GM18517 (cell line): ENCODE results near the gene SCP2.

Experiments
- ATAC-seq: cut with Tn5 transposase; IDR thresholded peaks from one replicate; pipeline ENCODE4 v1.9.1; 2021; ENCODE audit warnings: mild to moderate bottlenecking, moderate library complexity; ENCODE audit not compliant: unreplicated experiment

The SCP2 gene, protein sequence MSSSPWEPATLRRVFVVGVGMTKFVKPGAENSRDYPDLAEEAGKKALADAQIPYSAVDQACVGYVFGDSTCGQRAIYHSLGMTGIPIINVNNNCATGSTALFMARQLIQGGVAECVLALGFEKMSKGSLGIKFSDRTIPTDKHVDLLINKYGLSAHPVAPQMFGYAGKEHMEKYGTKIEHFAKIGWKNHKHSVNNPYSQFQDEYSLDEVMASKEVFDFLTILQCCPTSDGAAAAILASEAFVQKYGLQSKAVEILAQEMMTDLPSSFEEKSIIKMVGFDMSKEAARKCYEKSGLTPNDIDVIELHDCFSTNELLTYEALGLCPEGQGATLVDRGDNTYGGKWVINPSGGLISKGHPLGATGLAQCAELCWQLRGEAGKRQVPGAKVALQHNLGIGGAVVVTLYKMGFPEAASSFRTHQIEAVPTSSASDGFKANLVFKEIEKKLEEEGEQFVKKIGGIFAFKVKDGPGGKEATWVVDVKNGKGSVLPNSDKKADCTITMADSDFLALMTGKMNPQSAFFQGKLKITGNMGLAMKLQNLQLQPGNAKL

DNA sequence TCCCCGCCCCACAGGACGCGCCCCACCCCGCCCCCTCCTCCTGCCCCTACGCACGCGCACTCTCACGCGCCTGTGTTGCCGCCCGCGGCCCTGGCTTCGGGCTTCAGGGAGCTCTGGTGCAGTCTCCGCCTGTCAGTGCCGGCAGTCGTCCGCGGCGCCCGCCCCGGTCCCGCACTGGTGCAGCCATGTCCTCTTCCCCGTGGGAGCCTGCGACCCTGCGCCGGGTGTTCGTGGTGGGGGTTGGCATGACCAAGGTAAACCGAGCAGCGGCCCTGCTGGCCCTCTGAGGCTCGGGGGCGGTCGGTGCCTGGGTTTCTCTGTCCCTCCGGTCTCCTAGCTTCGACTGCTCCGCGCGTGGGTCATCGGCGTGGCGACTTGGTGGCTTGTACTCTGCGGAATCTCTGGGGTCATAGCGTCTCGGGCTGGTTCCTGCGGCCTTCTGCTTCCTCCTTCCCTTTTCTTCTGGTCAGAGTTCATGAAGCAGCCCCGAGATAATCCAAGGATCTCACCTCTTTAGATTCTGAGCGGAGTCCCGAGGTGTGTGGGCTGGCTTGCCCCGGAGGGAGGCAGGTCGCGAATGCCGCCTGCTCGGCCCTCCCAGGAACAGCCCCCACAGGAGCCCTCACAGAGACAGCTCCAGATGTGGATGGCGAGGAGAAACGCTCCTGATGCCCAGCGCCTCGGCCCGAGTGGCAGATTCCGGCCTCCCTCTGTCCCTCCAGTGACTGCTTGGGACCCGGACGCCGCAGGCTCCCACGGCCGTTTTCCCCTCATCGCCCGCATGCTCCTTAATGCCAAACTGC is at the start of gene SCP2:
Gene SCP2 (plus strand): TSS at position 65 of the 803 bp plus-strand sequence. CDS start 121 bp downstream, at position 186.
- peak; percentile 50 for ATAC-seq

DNA sequence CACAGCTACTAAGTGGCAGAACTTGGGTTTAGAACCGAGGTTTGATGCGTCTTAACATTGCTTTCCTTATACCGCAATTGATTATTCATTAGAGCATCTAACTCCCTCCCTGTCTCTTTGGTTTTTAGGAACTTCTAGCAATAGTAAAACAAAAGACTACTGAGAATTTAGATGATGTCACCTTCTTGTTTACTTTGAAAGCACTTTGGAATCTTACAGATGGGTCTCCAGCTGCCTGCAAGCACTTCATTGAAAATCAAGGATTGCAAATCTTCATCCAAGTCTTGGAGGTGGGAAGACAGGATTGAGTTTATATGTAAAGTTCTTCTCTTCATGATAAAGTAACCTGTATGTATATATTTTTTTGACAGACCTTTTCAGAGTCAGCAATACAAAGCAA is 49.5 kb upstream of the SCP2 start:
- ATAC-seq: no peak

DNA sequence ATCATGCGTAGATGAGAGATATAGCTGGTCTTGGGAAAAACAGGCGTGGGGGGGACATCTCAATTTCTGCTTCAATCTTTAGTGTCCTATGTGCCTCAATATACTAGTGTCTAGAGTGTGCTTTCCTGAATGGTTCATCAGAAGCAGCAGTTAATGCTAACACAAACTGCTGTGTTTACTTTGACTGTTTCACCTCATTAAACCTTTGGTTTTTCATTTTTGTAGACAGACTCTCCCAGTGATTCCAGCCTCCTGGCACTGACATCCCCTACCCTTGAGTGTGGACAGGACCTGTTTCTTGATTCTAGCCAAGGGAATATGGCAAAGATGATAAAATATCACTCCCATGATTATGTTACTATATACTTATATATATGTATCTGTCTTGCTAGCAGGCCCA is 46.9 kb upstream of the SCP2 start:
- ATAC-seq: no peak

DNA sequence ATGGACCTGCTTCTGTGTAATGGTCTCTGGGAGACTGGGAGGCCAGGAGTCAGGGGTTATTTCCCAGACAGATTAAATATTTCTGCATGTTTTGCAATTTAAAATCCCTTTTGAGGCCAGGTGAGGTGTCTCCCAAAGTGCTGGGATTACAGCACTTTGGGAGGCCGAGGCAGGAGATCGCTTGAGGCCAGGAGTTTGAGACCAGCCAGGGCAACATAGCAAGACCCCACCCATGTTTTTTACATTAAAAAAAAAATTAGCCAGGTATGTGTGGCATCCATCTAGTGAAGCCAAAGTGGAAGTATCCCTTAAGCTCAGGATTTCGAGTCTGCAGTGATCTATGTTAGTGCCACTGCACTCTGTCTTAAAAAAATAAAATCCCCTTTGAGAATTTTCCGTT is 39.6 kb upstream of the SCP2 start:
- no peak for ATAC-seq

DNA sequence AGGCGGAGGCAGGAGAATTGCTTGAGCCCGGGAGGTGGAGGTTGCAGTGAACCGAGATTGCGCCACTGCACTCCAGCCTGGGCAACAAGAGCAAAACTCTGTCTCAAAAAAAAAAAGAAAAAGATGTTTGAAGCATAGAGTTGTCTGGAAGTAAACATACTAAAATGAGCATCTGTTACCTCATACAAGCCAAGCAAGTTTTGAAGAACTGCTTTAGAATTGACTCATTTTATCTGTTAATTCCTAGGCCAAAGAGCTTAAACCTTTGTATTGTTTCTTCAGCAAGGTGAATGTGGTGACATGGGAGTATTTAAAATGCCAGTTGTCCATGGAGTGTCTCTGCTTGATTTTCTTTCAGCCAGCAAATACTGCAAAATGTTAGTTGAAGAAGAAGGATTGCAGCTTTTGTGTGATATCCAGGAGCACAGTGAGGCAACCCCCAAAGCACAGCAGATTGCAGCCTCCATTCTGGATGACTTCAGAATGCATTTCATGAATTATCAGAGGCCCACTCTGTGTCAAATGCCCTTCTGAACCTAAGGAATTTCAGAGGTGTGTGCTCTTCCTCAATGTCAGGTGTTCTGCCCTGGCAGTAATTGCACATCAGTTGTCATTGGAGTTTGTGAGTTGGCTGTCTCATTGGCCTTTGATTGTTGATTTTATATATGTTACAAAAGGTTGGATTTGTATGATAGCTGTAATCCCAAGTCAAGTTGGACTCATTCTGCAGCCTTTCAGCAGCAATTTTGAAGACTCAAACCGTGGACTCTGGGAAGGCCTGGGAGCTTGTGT is 34.5 kb upstream of the SCP2 start:
- ATAC-seq: no peak

DNA sequence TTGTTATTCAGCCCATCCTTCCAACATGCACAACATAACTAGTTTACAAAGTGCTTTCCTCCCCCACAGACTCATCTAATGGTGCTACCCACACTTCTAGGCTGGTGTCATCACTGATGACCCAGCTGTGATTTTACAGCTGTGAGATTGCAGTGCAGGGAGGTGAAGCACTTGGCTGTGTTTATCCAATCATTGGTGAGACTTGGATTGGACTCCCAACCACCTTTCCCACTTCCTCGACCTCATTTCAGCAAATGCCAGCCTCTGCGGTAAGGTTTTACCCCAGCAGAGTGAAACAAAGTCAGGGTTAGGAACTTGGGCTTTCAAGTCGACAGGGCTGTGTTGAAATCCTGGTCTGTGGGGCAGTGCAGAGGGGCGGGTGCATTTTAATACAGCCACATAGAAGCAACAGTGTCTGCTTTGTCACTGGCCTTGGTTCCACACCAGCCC is 27.6 kb upstream of the SCP2 start:
- no peak for ATAC-seq

DNA sequence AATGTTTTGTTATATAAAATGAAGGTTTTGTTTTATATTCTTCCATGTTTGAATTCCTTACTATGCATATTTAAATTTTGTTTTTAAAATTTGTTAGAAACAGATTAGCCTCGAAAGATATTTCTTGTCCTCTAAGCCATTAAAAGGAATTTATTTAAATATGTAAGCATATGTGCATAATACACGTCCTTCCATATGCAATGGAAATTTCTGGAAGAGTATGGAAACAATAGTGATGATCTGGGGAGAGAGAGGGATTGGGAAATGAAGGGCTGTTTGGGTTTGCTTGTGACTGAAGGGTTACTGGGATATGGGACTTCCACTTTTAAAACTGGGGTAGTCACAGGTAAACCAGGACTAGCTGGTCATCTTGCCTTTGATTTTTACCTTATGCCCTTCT is 26.7 kb upstream of the SCP2 start:
- ATAC-seq: no peak

DNA sequence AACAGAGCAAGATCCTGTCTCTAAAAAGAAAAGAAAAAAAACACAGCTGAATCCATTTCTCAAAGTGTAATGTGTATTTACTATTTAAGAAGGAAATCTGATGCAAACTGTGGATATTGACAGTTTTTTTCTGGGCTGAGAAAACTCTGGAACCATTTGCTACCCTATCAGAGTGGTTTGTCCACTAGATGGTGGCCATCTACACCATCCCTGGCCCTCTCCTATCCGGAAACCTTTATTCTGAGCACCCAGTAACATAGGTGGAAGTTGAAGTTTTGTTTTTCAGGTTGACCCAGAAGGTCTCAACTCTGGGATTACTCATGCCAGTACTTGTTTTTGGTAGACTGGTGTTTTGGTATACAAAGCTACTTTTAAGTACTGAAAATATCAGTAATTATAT is 25.7 kb upstream of the SCP2 start:
- no peak for ATAC-seq

DNA sequence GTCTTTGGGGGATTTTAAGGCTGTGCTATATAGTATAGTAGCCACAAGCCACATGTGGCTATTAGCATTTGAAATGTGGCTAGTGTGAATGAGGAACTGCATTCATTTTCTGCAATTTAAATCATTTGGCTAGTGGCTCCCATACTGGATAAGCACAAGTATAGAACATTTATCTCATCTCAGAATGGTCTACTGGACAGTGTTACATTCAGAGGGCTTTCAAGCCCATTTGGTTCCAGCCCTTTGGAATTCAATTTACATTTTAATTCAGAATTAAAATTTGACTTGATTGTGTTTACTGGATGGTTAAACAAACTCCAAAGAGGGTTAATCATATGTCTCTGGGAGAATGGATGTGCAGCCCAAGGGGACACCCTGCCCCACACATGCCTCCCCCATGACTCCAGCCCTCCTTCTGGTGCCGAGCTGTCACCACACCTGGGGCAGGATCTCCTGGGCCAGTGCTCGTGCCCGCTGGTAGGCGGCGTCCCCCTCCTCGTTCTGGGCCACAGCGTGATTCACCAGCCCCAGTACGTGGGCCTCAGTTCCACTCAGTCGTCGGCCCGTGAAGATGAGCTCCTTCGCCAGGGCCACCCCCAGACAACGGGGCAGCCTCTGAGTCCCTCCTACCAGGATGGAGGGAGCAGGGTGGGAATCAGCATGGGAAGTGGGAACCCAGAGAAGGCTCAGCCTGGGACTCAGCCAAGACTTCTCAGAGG is 22.7 kb upstream of the SCP2 start:
- no peak for ATAC-seq

DNA sequence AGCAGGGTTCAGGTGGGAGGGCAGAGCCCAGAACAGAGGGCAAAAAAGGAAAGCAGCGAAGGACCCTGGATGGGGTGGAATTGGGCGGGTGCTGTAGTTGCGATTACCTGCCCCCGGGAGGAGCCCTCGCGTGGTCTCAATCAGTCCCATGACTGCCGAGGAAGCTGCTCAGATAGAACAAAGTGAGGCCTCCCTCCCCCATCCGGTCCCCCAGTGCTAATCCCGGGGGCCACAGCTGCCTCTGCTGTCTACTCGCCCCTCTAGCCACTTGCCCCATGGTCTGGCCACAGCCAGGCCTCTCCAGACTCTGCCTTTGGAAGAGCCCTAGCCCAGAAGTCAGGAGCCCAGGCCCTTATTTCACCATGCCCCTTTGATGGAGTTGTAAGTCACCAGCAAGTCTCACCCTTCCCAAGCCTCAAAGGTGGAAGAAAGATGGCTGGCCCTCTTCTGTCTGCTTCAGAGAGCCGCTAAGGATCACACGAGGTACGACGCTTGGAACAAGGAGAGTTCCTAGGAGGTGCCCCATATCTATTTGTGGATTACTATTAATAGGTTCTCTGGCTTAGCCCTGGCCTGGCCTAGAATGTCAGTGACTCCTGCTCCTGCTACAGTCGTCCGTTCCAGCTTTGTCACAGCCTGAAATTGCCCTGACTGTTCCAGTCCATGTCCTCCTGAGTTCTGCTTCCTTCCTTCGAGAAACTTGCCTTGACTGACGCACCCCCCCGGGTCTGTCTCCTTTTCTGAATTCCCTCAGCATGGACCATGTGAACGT is 22.0 kb upstream of the SCP2 start:
- no peak for ATAC-seq

DNA sequence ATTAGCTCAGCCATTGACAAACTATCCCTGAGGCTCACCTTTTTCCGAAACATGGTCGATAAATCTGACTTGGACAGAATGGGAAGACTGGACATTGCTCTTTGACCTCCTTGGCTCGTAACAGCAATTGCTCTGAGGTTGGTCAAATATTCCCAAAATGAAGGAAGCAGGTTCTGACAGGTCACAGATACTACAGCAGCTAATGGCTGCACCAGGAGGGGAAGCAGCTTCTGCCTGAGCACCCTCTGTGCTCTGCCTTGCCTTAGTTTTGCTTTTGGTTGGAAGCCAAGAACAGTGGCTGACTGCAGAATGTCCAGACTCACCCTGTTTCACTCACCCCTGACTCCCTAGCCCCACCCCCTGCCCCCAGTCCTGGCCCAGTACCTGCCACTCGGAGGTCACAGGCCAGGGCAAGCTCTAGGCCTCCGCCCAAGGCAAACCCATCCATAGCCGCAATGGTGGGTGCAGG is 20.9 kb upstream of the SCP2 start:
- ATAC-seq: no peak

DNA sequence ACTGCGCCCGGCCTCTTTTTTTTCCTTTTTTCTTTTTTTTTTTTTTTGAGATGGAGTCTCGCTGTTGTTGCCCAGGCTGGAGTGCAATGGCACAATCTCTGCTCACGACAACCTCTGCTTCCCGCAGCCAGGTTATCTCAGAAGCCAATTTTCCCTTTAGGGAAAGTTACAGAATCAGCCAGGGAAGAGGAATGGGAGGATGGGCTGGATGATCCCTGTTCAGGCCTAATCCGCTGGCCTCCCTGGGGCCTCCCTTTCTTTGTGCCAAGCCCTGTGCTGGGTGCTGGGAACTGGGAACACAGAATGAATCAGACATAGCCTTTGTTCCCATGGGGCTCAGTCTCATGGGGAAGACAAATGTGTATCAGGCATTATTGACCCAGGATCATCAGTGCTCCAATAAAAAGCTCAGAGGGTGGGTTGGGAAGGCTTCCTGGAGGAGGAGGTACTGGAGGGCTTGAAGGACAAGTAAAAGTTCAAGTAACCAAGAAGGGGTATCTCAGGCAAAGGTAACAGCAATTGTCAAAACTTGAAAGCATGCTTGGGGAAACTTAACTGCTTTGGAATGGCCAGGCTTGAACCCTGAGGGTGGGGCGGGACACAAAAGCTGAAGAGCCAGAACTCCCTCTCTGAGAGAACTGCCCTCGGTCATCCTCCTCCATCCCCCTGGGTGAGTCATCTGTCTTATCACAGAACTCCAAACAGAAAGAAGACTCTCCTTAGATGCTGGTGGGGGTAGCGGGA is 19.8 kb upstream of the SCP2 start:
- ATAC-seq: no peak

DNA sequence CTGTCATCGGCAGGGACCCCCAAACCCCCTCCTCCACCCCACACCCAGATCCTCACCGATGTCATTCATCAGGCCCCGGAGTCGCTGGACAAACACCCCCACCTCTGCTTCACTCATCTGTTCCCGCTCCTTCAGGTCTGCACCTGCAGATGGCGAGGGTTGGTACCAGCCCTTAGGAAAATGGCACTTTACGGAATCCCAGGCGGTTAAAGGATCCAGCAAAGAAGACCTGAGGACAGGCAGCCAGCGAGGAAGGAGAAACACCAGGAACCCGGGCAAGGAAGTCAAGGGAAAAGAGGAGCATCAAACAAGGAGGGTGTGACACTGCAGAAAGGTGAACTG is 19.3 kb upstream of the SCP2 start:
- no peak for ATAC-seq

DNA sequence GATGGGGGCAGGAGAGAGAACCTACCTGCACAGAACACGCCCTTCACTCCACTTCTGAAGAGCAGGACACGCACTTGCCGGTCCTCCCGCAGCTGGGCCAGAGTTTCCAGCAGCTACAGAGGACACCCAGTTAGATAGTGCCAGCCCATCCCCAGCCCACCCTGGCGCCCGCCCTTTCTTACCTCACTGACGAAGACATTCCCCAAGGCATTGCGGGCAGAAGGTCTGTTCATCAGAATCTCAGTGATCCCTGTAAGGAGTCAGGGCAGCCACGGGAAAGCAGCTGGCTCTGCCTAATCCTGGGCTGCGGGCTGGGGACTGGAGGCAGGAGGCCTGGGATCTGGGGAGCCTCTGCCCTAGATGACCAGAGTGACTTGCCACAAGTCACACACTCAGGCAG is 15.5 kb upstream of the SCP2 start:
- no peak for ATAC-seq

DNA sequence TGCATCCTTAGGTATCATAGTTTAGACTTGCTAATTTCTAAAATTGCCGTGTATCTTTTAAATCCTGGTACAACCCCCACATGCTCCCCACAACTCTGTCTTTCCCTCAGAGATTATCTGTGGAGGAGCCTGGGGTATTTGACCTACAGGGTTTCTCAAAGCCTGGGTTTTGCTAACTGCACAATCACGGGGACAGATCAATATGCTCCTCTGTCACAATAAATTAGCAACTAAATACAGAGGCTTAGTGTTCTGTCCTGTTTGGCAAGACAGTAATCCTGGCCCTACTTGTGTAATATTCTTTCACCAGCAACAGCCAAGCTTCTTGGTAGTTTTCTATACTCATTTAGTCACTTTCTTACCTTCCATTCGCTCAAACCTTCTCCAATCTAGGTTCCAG is 14.1 kb upstream of the SCP2 start:
- no peak for ATAC-seq

DNA sequence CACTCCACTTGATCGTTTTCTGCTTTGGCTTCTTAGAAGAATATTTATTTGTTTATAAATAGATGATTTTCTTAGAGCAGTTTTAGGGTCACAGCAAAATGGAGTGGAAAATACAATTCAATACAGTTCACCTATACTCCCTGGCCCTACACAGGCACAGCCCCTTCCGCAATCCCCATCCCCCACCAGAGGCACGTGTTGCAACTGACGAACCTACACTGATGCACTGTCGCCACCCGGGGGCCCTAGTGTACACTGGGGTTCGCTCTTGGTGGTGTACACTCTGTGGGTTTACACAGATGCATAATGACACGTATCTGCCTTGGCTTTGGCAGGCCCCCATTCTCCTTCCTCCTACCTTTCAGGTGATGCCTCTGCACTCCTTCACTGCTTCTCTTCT is 13.5 kb upstream of the SCP2 start:
- ATAC-seq: no peak

DNA sequence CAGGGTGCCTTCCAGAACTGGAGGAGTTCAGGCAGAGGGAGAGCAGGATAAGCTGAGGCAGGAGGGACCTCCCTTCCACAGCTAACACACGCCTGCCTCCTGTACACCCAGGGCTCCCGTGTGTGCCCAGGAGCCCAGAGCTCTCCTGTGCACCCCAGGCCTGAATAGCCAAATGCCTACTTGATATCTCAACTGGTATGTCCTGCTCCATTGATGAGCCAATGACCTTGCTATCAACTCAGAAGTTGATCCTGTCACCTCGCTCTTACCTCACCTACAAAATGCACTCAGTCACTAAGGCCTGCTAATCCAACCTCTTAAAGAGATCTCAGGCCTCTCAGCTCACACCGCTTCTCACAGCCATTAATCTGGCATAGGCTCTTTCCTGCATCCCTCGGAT is 12.6 kb upstream of the SCP2 start:
- no peak for ATAC-seq

DNA sequence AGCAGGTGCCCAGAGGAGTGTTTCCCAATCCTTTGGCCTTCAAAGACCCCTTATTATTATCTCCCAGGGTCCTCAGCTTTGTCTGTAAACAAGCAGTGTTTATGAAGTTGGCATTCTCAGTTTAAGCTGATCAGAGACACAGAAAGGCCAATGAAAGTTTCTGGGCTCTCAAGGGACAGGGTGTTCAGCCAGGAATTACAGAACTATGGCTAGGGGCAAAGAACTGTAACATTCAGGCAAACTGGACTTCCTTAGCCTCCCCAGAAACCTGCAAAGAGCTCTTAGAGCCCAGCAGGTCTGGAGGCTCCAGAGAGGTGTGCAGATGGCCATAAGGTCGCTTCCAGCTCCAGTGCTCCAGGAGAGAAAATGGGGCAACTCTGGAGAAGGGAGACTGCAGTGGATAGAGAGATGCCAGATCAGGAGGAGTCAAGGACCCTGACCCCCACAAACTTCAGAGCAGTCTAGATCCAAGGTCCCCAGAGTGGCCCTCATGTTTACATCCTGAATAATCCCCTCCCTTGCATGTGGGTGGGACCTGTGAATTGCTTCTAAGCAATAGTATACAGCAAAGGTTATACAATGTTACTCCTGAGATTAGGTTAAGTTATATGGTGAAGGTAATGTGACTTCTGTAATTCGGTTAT is 11.7 kb upstream of the SCP2 start:
- no peak for ATAC-seq

DNA sequence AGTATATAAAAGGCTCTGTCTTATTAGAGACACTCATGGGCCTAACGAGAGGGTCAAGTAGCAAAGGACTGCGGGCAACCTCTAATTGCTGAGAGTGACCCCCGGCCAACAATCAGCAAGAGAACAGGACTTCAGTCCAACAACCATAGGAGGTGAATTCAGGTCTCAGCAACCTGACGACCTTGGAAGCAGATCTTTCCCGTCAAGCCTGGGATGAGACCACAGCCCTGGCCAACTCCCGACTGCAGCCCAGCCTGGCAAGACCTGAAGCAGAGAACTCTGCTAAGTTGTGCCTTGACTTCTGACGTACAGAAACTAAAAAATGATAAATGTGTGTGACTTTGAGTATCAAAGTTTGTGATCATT is 11.2 kb upstream of the SCP2 start:
- no peak for ATAC-seq
